HepG2 (cell line): Measurements from ENCODE around the gene B4GALT2. TPM values are rescaled to one million over a fixed set of nuclear protein-coding genes. Genes with fewer than 3 reads are reported as not detected.

ENCODE experiments used
- ATAC-seq: fragments of 200-7000 bp; cut with Tn5 transposase; 3 replicates; pipeline ENCODE4 v1.9.1; 2020; ENCODE audit warnings: mild to moderate bottlenecking, moderate library complexity
- BruUV-seq: library from RNA; stranded (reverse); fragments of 400-500 nt; replicated peaks from 2 replicates; lab custom pipeline; 2021; lab: Mats Ljungman, UMichigan
- CTCF ChIA-PET: fragments of 300-600 bp; formaldehyde crosslinking; extraction: SDS; loops from one replicate; lab custom pipeline; 2021; ENCODE audit warnings: low total read pairs, inconsistent platforms, low intra/inter-chr PET ratio; lab: Yijun Ruan, JAX
- POLR2A ChIA-PET: fragments of 350-600 bp; sonication (Branson Sonifier 250); formaldehyde crosslinking; loops from one replicate; lab custom pipeline; 2020; ENCODE audit warnings: antibody characterized with exemption, inconsistent platforms; lab: Yijun Ruan, JAX
- DNase-seq: peaks from one replicate; pipeline ENCODE4 v3.0.0-alpha.2; 2015; ENCODE audit warnings: low spot score
- FAIRE-seq: peaks from 3 replicates; lab custom pipeline; 2011; peaks lifted over from hg19 to GRCh38; lab: Jason Lieb, UNC
- H2AFZ ChIP-seq: one replicate; pipeline ENCODE4 v1.6.1; 2011; ENCODE audit warnings: low read length, inconsistent platforms
- H3K27ac ChIP-seq: fragments of 300-600 bp; 3 replicates; pipeline ENCODE4 v1.8.0; 2011; ENCODE audit warnings: mixed run types, mild to moderate bottlenecking, mixed read lengths, low read length, inconsistent platforms; ENCODE audit not compliant: insufficient read depth; ENCODE audit errors: extremely low read length
- H3K27me3 ChIP-seq, 2 experiments: fragments of 200-600 bp in 1 of 2; 2 replicates in 1 of 2; 3 replicates in 1 of 2; pipeline versions ENCODE4 v1.6.0 to v1.8.0; 2011; ENCODE audit warnings: low read length in 2 of 2, mild to moderate bottlenecking in 2 of 2, moderate library complexity in 2 of 2, inconsistent platforms in 1 of 2; ENCODE audit not compliant: insufficient read depth in 2 of 2, control insufficient read depth in 1 of 2
- H3K36me3 ChIP-seq, 2 experiments: fragments of 200-600 bp in 1 of 2; replicated peaks in 1 of 2; 2 replicates in 1 of 2; 3 replicates in 1 of 2; pipeline versions ENCODE4 v1.5.1 to v1.8.0; 2011; ENCODE audit warnings: low read length in 2 of 2, inconsistent platforms in 1 of 2; ENCODE audit not compliant: insufficient read depth in 2 of 2, control insufficient read depth in 1 of 2
- H3K4me1 ChIP-seq: 2 replicates; pipeline ENCODE4 v1.5.1; 2012; ENCODE audit warnings: low read length, inconsistent platforms; ENCODE audit not compliant: insufficient read depth
- H3K4me2 ChIP-seq: 2 replicates; pipeline ENCODE4 v1.6.0; 2011; ENCODE audit warnings: low read depth, low read length, inconsistent platforms
- H3K4me3 ChIP-seq, 3 experiments: fragments of 200-600 bp in 1 of 3; sonication (generic), shearing (Covaris generic) in 1 of 3; replicated peaks in 1 of 3; 2 replicates each; pipeline ENCODE4 v1.5.1; 2011 to 2016; ENCODE audit warnings: low read length in 3 of 3, inconsistent platforms in 2 of 3, low read depth in 2 of 3, mild to moderate bottlenecking in 2 of 3, control low read depth in 1 of 3, mixed read lengths in 1 of 3; ENCODE audit not compliant: insufficient read depth in 1 of 3
- H3K79me2 ChIP-seq: one replicate; pipeline ENCODE4 v1.6.1; 2011; ENCODE audit warnings: low read length, inconsistent platforms; ENCODE audit not compliant: insufficient read depth
- H3K9ac ChIP-seq: 2 replicates; pipeline ENCODE4 v1.6.0; 2011; ENCODE audit warnings: mild to moderate bottlenecking, low read depth, low read length, inconsistent platforms; ENCODE audit not compliant: insufficient read depth
- H3K9me3 ChIP-seq: 2 replicates; pipeline ENCODE4 v1.5.1; 2012; ENCODE audit warnings: mild to moderate bottlenecking, low read length
- H4K20me1 ChIP-seq: 2 replicates; pipeline ENCODE4 v1.6.0; 2011; ENCODE audit warnings: inconsistent platforms, mild to moderate bottlenecking, low read length, moderate library complexity; ENCODE audit not compliant: insufficient read depth
- DMAP1 ChIP-seq: IDR thresholded peaks from 2 replicates; pipeline ENCODE4 v1.6.1; 2016
- EZH2 ChIP-seq: conservative IDR thresholded peaks from 2 replicates; pipeline ENCODE4 v1.6.1; 2012; ENCODE audit warnings: mild to moderate bottlenecking, low read depth, low read length, moderate library complexity
- GATAD2A ChIP-seq: IDR thresholded peaks from 2 replicates; pipeline ENCODE4 v1.6.1; 2016
- HDAC6 ChIP-seq: fragments of 200-600 bp; sonication (generic); IDR thresholded peaks from 2 replicates; pipeline ENCODE4 v1.7.0; 2017; ENCODE audit warnings: mild to moderate bottlenecking, antibody characterized with exemption, low read length, low read depth
- KDM5A ChIP-seq: fragments of 200-600 bp; sonication (generic); IDR thresholded peaks from 2 replicates; pipeline ENCODE4 v1.7.0; 2018; ENCODE audit warnings: antibody characterized with exemption, mild to moderate bottlenecking, low read length, borderline replicate concordance
- MED13 ChIP-seq: sonication (generic); formaldehyde crosslinking; IDR thresholded peaks from 2 replicates; pipeline ENCODE4 v1.5.0; 2020; ENCODE audit warnings: missing genetic modification reagents
- PHB2 ChIP-seq: fragments of 450-650 bp; IDR thresholded peaks from 2 replicates; pipeline ENCODE4 v1.6.1; 2018; ENCODE audit not compliant: partially characterized antibody
- PHF21A ChIP-seq: sonication (generic); formaldehyde crosslinking; IDR thresholded peaks from 2 replicates; pipeline ENCODE4 v1.5.0; 2020; ENCODE audit warnings: mild to moderate bottlenecking, missing genetic modification reagents
- ZNF350 ChIP-seq: sonication (generic); formaldehyde crosslinking; IDR thresholded peaks from 2 replicates; pipeline ENCODE4 v1.4.0; 2020; ENCODE audit warnings: mild to moderate bottlenecking, low read depth, missing genetic modification reagents, borderline replicate concordance
- ZNF841 ChIP-seq: sonication (generic); formaldehyde crosslinking; IDR thresholded peaks from 2 replicates; pipeline ENCODE4 v1.8.1; 2023; ENCODE audit warnings: missing genetic modification reagents, borderline replicate concordance
- ZNF850 ChIP-seq: sonication (generic); formaldehyde crosslinking; conservative IDR thresholded peaks from 2 replicates; pipeline ENCODE4 v1.9.0; 2021; ENCODE audit warnings: mild to moderate bottlenecking, missing genetic modification reagents
- ZSCAN29 ChIP-seq: sonication (generic); formaldehyde crosslinking; conservative IDR thresholded peaks from 2 replicates; pipeline ENCODE4 v1.4.0; 2020; ENCODE audit warnings: mild to moderate bottlenecking, missing genetic modification reagents
- WGBS: methylation state at CpG from one replicate; pipeline ENCODE4 v1.1.6; 2017; ENCODE audit warnings: low lambda C conversion rate; 5-methylcytosine and 5-hydroxymethylcytosine counted together
- in situ Hi-C: cut with HindIII; loops from 2 replicates; pipeline ENCODE4 v1.10.0; 2017; ENCODE audit warnings: low pct_unique_long_range_greater_than_20kb; ENCODE audit not compliant: extremely low pct_ligation_motif_present
- intact Hi-C: fragments of 100-400 bp; cut with micrococcal nuclease; formaldehyde crosslinking; loops from one replicate; pipeline ENCODE4 v1.10.0; 2022; ENCODE audit not compliant: unreplicated experiment
- polyA plus RNA-seq, 8 experiments: library from polyadenylated mRNA; depleted of rRNA in 3 of 8; stranded (reverse) in 7 of 8; unstranded in 1 of 8; fragments of >200 nt; fragmentation: Illumina TruSeq in 4 of 8; extraction: Trizol in 4 of 8; gene quantifications; 2 replicates each; pipeline versions ENCODE4 v1.2.1 to v1.2.3, GENCODE V29; 2011 to 2016; ENCODE audit warnings: low read depth in 4 of 8, missing spikeins in 1 of 8, mixed read lengths in 1 of 8; ENCODE audit not compliant: insufficient read depth in 1 of 8
- total RNA-seq, 5 experiments: library from RNA; depleted of rRNA; stranded (reverse); fragments of >200 nt; fragmentation: Illumina TruSeq; extraction: Trizol; gene quantifications; 2 replicates each; pipeline ENCODE4 v1.2.3, GENCODE V29; 2016; ENCODE audit warnings: low read depth in 1 of 5
- TF ChIP-seq, protein P1 (sequence below): sonication (generic); formaldehyde crosslinking; IDR thresholded peaks from 2 replicates; pipeline ENCODE4 v1.4.0; 2020; ENCODE audit warnings: mild to moderate bottlenecking, missing genetic modification reagents
- TF ChIP-seq, protein P2 (sequence below): sonication (generic); formaldehyde crosslinking; IDR thresholded peaks from 2 replicates; pipeline ENCODE4 v1.5.0; 2020; ENCODE audit warnings: missing genetic modification reagents
- TF ChIP-seq, protein P3 (sequence below): sonication (generic); formaldehyde crosslinking; IDR thresholded peaks from 2 replicates; pipeline ENCODE4 v1.4.0; 2020; ENCODE audit warnings: missing genetic modification reagents

The B4GALT2 gene
- total and polyA plus RNA-seq, 2 of the 13 experiments (the other 11 are each of a cell fraction or from before 2014, with no cell fraction given): 41.9 to 78.0 TPM

DNA sequence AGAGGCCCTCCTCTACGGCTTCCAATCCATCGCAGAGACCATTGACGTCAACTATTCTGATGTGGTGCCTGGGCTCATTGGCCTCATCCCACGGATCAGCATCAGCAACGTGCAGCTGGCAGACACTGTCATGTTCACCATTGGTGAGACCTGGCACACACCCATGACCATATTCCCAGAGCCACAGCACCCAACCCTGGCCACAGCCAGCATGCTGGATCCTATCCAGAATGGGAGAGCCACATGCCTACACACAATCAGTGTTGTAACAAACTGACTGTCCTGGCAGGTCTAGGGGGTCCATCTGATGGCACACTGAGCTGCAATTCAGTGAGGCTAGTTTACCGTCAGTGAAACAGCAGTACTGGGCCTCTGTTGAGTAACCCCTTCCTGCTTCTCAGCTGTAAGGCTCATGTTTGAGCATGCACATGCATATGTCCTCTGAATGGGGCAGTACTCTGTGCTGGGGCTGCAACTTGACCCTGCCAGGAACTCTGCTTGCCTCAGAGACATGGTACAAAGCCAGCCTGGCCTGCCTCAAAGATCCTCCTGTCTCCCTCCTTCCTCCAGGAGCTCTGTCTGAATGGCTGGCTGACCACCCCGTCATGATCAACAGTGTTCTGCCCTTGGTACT lies 21.5 kb upstream of the B4GALT2 start:
- no TSS peak for BruUV-seq
- Histone ChIP-seq H3K27ac (no peak overlapping the region), H3K27me3 (no peaks in the 10 kb centered on the region), H4K20me1 (no peaks in the 10 kb centered on the region), H2AFZ (no peak overlapping the region), H3K9me3 (no peaks in the 10 kb centered on the region), H3K9ac (no peak overlapping the region), H3K36me3 (peaks cover 4 to 21% of the 10 kb centered on the region in 2 experiments; a peak in 4 of 5 replicates), H3K4me1 (no peaks in the 10 kb centered on the region), H3K4me3 (no peak overlapping the region), H3K79me2 (no peaks in the 10 kb centered on the region), H3K4me2 (no peak overlapping the region)
- POLR2A ChIA-PET: no interaction called here
- CTCF ChIA-PET: no interaction called here
- TF ChIP-seq ZNF841 (CRISPR knock-in tag) (no peak), ZNF850 (CRISPR knock-in tag) (no peak), MED13 (CRISPR knock-in tag) (no peak), ZNF350 (no peak), ZSCAN29 (no peak), KDM5A (no peak), HDAC6 (no peak), EZH2 (no peak), PHB2 (no peak), GATAD2A (CRISPR knock-in tag) (no peak), DMAP1 (CRISPR knock-in tag) (no peak), PHF21A (CRISPR knock-in tag) (no peak)
- TF ChIP-seq, protein P1, sequence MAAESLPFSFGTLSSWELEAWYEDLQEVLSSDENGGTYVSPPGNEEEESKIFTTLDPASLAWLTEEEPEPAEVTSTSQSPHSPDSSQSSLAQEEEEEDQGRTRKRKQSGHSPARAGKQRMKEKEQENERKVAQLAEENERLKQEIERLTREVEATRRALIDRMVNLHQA (CRISPR knock-in tag): no peak
- TF ChIP-seq, protein P2, sequence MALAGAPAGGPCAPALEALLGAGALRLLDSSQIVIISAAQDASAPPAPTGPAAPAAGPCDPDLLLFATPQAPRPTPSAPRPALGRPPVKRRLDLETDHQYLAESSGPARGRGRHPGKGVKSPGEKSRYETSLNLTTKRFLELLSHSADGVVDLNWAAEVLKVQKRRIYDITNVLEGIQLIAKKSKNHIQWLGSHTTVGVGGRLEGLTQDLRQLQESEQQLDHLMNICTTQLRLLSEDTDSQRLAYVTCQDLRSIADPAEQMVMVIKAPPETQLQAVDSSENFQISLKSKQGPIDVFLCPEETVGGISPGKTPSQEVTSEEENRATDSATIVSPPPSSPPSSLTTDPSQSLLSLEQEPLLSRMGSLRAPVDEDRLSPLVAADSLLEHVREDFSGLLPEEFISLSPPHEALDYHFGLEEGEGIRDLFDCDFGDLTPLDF: no peak
- TF ChIP-seq, protein P3, sequence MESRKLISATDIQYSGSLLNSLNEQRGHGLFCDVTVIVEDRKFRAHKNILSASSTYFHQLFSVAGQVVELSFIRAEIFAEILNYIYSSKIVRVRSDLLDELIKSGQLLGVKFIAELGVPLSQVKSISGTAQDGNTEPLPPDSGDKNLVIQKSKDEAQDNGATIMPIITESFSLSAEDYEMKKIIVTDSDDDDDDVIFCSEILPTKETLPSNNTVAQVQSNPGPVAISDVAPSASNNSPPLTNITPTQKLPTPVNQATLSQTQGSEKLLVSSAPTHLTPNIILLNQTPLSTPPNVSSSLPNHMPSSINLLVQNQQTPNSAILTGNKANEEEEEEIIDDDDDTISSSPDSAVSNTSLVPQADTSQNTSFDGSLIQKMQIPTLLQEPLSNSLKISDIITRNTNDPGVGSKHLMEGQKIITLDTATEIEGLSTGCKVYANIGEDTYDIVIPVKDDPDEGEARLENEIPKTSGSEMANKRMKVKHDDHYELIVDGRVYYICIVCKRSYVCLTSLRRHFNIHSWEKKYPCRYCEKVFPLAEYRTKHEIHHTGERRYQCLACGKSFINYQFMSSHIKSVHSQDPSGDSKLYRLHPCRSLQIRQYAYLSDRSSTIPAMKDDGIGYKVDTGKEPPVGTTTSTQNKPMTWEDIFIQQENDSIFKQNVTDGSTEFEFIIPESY: no peak
- in situ Hi-C loops: no loop called here
- intact Hi-C loops: no loop called here
- no peak for DNase-seq
- no peak for ATAC-seq
- no peak for FAIRE-seq
- WGBS: 95% methylated on average over 6 of the region's 7 CpGs
